Thyroid gland (tissue), 4 donors: ENCODE measurements around the gene FOXO3.
"Not testable (repeated sequence)": the region's sequence is repeated elsewhere in the genome, so short reads cannot be mapped to it uniquely, and the experiment has no call there.

Source experiments
- CTCF ChIP-seq, 6 experiments: fragments of 200-600 bp in 3 of 6; fragments of 450-650 bp in 3 of 6; sonication (generic) in 3 of 6; IDR thresholded peaks; one replicate each; pipeline ENCODE4 v1.5.1; 2016 to 2019; ENCODE audit warnings: antibody characterized with exemption in 6 of 6, mild to moderate bottlenecking in 2 of 6, inconsistent platforms in 1 of 6, moderate library complexity in 1 of 6
- POLR2A ChIP-seq, 2 donors: fragments of 450-650 bp; IDR thresholded peaks; one replicate each; pipeline ENCODE4 v1.6.1; 2017; ENCODE audit warnings: antibody characterized with exemption in 2 of 2, mild to moderate bottlenecking in 2 of 2, moderate library complexity in 1 of 2

GRCh38 chr6:108561309-108561647 lies 561 bp downstream of the FOXO3 start:
- TF ChIP-seq CTCF, POLR2A (IDR thresholded peaks at IDR 0.05): not testable (repeated sequence)
